Left hindlimb (tissue), 1 donor: ENCODE data around the gene ARID3A.
"Not testable (repeated sequence)": the region's sequence is repeated elsewhere in the genome, so short reads cannot be mapped to it uniquely, and the experiment has no call there.

Experiments
- DNase-seq: peaks from one replicate; pipeline ENCODE4 v3.0.0-alpha.2; 2018

Gene ARID3A

GRCh38 chr19:1018932-1019615, 93.2 kb downstream of the ARID3A start:
- no peak for DNase-seq

GRCh38 chr19:1019616-1019961, 93.8 kb downstream of the ARID3A start:
- no peak for DNase-seq

- no peak for DNase-seq
Measured at GRCh38 chr19:1019980-1020867, 94.4 kb downstream of the ARID3A start.

GRCh38 chr19:1020868-1021425, 95.1 kb downstream of the ARID3A start, which contains the start of gene TMEM259:
TMEM259 (minus strand) TSS chr19:1021123; CDS start chr19:1020996, 127 bp downstream.
- peak; percentile 98 for DNase-seq

GRCh38 chr19:1023883-1024188, 98.0 kb downstream of the ARID3A start:
- not testable (repeated sequence) for DNase-seq

- not testable (repeated sequence) for DNase-seq
Measured at GRCh38 chr19:1025080-1025479, 99.2 kb downstream of the ARID3A start.
